ENCODE results near the gene GPR137.
A peak's percentile ranks its signal among the peaks of the same experiment; 100 is the strongest.

The GPR137 gene

DNA sequence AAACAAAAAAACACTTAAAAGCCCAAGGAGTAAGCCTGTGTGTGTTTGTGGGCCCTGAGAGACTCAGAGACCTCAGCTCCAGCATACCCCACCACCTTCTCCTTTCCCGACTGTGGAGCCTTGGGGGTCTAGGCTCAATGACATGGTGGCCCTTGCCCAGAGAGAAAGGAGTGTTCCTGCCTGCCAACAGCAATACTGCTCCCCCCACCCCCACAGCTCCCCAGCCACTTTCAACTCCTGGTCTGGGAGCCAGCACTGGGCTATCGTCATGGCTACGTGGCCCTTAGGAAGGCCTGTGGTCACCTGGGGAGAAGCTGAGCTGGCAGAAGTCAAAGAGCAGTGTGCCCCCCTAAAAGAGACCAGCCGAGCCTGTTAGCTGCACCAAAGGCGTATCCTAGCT, 41.5 kb upstream of the GPR137 start:
- Histone ChIP-seq H3K27me3 (ENCODE audit: insufficient read depth, low read length) (no peaks in the 10 kb centered on the region), H2AFZ (ENCODE audit: low read length) (no peak overlapping the region), H3K36me3 (ENCODE audit: insufficient read depth, low read length) (peaks cover 22% of the 10 kb centered on the region; the same call in 1 of the 2 replicates), H3K4me1 (ENCODE audit: insufficient read depth, low read length, severe bottlenecking) (peaks cover 62% of the 10 kb centered on the region), H3K27ac (ENCODE audit: low read depth, low read length, poor library complexity, severe bottlenecking) (peak overlapping the region; percentile 73), H3K9ac (ENCODE audit: low read length) (no peak overlapping the region), H3K79me2 (ENCODE audit: insufficient read depth, low read length) (no peaks in the 10 kb centered on the region; the same call in 1 of the 2 replicates), H3F3A (ENCODE audit: insufficient read depth, low read length) (peaks cover 4% of the 10 kb centered on the region; the same call in 1 of the 2 replicates), H3K9me2 (ENCODE audit: low read depth, low read length) (no peaks in the 10 kb centered on the region), H3K4me3 (ENCODE audit: low read depth, low read length, poor library complexity, severe bottlenecking) (no peak overlapping the region), H3K4me2 (ENCODE audit: low read length) (no peak overlapping the region), H4K20me1 (ENCODE audit: insufficient read depth, low read length) (no peaks in the 10 kb centered on the region), H3K9me3 (ENCODE audit: low read length) (no peaks in the 10 kb centered on the region)
- TF ChIP-seq EZH2 (IDR thresholded peaks at IDR 0.05; ENCODE audit: borderline replicate concordance, low read length) = no peak
- TF ChIP-seq, protein P1, sequence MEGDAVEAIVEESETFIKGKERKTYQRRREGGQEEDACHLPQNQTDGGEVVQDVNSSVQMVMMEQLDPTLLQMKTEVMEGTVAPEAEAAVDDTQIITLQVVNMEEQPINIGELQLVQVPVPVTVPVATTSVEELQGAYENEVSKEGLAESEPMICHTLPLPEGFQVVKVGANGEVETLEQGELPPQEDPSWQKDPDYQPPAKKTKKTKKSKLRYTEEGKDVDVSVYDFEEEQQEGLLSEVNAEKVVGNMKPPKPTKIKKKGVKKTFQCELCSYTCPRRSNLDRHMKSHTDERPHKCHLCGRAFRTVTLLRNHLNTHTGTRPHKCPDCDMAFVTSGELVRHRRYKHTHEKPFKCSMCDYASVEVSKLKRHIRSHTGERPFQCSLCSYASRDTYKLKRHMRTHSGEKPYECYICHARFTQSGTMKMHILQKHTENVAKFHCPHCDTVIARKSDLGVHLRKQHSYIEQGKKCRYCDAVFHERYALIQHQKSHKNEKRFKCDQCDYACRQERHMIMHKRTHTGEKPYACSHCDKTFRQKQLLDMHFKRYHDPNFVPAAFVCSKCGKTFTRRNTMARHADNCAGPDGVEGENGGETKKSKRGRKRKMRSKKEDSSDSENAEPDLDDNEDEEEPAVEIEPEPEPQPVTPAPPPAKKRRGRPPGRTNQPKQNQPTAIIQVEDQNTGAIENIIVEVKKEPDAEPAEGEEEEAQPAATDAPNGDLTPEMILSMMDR (IDR thresholded peaks at IDR 0.05; ENCODE audit: low read length) = no peak

DNA sequence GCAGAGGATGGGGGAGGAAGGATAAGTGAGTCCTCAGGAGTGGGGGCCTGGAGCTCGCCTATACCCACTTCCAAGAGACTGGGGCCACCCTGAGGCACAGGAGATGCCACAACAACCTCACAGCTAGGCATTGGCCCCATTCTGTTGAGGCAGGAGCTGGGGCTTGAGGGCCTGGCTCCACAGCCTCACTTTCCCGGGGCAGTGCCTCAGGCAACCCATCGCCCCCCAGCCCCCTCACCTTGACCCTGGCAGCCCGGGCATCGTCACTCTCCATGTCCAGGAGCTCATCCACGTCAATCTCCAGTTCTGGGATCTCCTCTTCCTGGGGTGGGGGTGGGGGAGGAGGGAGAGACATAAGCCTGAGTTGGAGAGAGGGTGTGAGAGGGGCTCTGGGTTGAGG, 40.7 kb upstream of the GPR137 start:
- Histone ChIP-seq H3K4me1 (ENCODE audit: insufficient read depth, low read length, severe bottlenecking) (peaks cover 54% of the 10 kb centered on the region), H3K27ac (ENCODE audit: low read depth, low read length, poor library complexity, severe bottlenecking) (peak overlapping the region; percentile 85), H3K9ac (ENCODE audit: low read length) (peak overlapping the region; percentile 91), H3K79me2 (ENCODE audit: insufficient read depth, low read length) (no peaks in the 10 kb centered on the region; the same call in 1 of the 2 replicates), H2AFZ (ENCODE audit: low read length) (no peak overlapping the region), H3K36me3 (ENCODE audit: insufficient read depth, low read length) (peaks cover 21% of the 10 kb centered on the region; the same call in 1 of the 2 replicates), H3K4me3 (ENCODE audit: low read depth, low read length, poor library complexity, severe bottlenecking) (peak overlapping the region; percentile 91), H3K4me2 (ENCODE audit: low read length) (peak overlapping the region; percentile 79), H3K9me3 (ENCODE audit: low read length) (no peaks in the 10 kb centered on the region), H3K27me3 (ENCODE audit: insufficient read depth, low read length) (no peaks in the 10 kb centered on the region), H3K9me2 (ENCODE audit: low read depth, low read length) (no peaks in the 10 kb centered on the region), H3F3A (ENCODE audit: insufficient read depth, low read length) (0 out of 2 replicates have a peak, but pooled peaks cover 3% of the 10 kb centered on the region), H4K20me1 (ENCODE audit: insufficient read depth, low read length) (no peaks in the 10 kb centered on the region)
- no peak for TF ChIP-seq EZH2 (IDR thresholded peaks at IDR 0.05; ENCODE audit: borderline replicate concordance, low read length)
- TF ChIP-seq, protein P1 (IDR thresholded peaks at IDR 0.05; ENCODE audit: low read length) = no peak

DNA sequence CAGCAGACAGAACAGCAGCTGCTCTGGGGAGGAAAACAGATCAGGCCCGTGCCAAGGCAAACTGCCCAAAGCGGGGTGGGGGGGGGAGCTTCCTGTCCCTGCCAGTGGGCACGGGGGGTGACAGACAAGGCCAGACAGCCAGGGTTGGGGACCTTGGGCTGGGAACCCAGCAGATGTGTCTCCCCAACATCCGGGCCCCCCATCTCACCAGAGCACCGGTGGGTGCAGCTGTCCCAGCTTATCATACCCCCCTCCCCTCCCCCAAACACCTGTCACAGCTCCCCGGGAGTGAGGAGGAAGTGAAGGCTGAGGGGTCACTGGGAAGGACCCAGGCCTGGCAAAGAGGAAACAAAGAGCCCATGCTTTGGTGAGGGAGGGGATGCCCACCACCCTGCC, 40.2 kb upstream of the GPR137 start:
- Histone ChIP-seq H3K9ac (ENCODE audit: low read length) (peak overlapping the region; percentile 91), H3K9me3 (ENCODE audit: low read length) (no peaks in the 10 kb centered on the region), H3K27me3 (ENCODE audit: insufficient read depth, low read length) (no peaks in the 10 kb centered on the region), H3K4me2 (ENCODE audit: low read length) (peak overlapping the region; percentile 79), H4K20me1 (ENCODE audit: insufficient read depth, low read length) (no peaks in the 10 kb centered on the region), H3K27ac (ENCODE audit: low read depth, low read length, poor library complexity, severe bottlenecking) (peak overlapping the region; percentile 85), H3K4me1 (ENCODE audit: insufficient read depth, low read length, severe bottlenecking) (peaks cover 50% of the 10 kb centered on the region), H3K9me2 (ENCODE audit: low read depth, low read length) (no peaks in the 10 kb centered on the region), H3K36me3 (ENCODE audit: insufficient read depth, low read length) (peaks cover 21% of the 10 kb centered on the region; the same call in 1 of the 2 replicates), H2AFZ (ENCODE audit: low read length) (no peak overlapping the region), H3F3A (ENCODE audit: insufficient read depth, low read length) (0 out of 2 replicates have a peak, but pooled peaks cover 3% of the 10 kb centered on the region), H3K4me3 (ENCODE audit: low read depth, low read length, poor library complexity, severe bottlenecking) (peak overlapping the region; percentile 91), H3K79me2 (ENCODE audit: insufficient read depth, low read length) (no peaks in the 10 kb centered on the region; the same call in 1 of the 2 replicates)
- TF ChIP-seq, protein P1 (IDR thresholded peaks at IDR 0.05; ENCODE audit: low read length) = no peak
- TF ChIP-seq EZH2 (IDR thresholded peaks at IDR 0.05; ENCODE audit: borderline replicate concordance, low read length) = no peak

Data from OCI-LY1 (cell line).